Ecto neural progenitor cell (in vitro differentiated cells): ENCODE results near the gene HSPH1.
"Not testable (repeated sequence)": the region's sequence is repeated elsewhere in the genome, so short reads cannot be mapped to it uniquely, and the experiment has no call there.

ENCODE experiments used
- DNase-seq: peaks from one replicate; pipeline ENCODE4 v3.0.0-alpha.2; 2018; ENCODE audit warnings: low spot score

Gene HSPH1

DNA sequence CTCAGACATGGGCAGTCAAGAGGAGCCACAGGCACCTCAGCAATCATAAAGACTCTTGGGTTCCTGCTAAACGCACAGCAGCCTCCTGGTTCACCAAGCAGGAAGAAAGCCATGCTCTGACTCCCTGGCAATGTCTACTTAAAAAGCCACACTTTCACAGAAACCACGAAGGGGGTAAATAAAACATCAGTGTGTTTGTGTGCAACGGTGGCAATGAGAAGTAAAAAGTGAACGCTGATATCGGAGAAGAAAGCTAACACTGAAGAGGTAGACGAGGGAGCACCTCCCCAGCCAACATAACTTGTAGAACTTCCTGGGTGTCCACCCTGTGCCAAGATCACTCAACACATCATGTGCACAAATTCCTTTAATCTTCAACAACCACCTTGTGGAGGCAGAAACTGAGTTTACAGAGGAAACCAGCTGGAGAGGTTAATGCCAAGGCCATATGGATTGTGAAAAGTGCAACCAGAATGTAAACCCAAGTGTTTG, 30.2 kb downstream of the HSPH1 start:
- DNase-seq: no peak

DNA sequence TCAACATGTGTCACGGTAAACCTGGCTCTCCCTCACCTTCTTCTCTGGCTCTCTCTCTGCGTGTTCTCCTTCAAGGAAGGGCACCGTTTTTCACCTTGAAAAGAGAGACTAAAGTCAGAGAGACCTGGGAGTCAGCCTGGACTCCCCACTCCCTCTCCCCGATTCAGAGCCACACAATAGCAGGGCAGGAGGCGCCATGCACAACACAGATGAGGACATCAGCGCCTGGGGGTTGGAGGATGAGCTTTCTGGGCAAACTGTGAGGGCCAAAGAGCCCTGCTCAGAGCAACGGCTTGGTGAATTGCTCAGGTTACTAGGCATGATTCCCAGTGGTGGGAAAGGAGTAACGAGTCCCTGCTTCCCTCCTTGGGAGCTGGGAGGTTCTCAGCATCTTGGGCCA, 32.3 kb downstream of the HSPH1 start:
- DNase-seq: no peak

DNA sequence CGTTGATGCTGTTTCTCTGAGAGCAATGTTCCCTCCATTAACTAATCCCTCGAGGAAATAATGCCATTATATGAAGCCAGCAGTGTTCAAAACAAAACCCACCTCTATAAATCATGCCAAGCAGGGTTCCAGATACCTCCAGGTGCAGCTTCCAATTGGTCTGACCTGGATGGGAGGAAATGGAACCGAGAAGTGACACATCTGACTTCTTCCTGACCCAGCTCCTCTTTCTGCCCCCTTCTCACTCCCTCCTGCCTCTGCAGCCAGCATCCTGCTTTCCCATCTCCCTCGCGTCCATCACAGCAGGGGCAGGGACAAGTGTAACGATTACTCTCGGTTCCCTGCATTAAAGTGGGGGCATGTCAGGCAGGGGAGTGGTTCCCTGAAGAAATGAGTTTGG, 37.5 kb downstream of the HSPH1 start:
- no peak for DNase-seq

DNA sequence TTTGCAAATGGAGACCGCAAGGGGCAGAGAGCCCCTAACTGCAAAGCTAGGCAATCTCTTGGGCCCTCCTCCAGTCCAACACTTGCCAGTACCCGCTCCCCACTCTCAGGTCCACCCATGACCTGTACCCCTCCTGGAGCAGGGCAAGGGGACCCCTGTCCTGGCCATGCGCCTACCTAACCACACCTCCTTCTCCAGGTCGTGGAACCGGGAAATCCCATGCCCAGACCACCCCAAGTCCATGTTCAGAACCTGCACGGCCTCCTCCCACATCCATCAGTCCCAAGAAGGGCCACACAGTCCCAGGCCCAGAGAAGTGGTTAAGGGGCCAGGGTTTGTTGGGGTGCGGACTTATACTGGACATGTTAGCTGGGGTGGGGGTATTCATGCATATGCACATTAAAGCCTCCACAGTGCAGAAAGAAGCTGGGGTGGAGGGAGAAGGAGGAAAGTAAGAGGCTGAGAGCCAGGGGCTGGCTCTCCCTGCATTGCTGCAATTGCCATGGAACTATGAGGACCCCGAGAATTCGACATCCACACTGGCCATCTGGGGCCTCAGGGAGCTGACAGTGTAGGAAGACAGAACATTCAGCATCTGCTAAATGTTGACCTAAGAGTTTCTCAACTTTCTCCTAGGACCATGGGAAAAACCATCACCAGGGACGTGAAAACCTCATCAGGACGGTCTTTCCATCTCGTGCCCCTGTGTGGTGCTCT, 39.0 kb downstream of the HSPH1 start:
- DNase-seq: no peak

DNA sequence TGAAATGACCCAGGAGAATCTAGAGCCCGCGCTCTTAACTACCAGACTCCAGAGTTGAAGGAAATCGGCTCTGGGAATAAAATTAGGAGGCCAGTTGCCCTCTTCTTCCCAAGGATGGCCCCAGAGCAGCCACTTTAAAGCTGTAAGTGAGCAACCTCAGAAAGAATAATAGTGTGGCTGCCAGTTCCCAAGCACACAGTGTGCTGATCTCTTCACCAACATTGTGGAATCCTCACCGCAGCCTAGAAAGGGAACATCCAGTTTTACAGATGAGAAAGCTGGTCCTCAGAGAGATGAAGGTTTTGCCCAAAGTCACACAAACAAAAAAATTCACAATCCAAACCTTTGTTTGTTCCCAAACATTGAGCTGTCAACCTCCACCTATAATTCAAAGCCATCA, 39.6 kb downstream of the HSPH1 start:
- DNase-seq: no peak

DNA sequence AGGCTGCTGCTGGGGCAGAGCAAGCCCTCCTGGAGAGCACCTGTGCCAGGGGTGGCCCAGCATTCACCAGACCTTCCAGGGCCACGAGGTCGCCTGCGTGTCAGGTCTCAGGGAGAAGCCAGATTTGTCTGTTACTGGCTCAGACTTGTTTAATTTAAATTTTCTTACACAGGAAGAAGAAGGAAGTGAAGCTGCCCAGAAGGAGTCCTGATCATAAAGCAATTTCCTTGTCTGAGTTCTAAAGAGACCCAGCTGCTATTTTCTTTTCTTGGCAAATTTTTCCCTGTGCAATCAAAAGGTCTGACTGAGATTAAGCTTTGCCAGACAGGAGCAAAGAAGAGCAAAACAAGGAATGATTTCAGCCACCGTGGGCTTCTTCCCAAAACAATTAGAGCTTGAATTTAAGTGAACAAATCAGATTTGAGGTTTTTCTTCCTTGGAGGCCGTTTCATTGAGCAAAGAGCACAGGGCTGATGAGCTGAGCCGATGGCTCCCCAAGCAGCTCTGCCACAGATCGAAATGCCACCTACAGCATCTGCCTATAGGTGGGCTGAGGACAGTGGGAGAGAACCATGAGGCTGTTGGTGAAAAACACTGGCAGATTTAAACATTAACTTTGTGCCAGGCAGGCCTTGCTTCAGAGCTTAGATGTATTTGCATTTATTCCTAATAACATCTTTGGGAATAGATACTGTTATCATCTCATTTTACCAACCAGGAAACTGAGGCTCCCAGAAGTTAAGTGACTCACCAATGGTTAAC, 40.1 kb downstream of the HSPH1 start:
- DNase-seq: no peak

DNA sequence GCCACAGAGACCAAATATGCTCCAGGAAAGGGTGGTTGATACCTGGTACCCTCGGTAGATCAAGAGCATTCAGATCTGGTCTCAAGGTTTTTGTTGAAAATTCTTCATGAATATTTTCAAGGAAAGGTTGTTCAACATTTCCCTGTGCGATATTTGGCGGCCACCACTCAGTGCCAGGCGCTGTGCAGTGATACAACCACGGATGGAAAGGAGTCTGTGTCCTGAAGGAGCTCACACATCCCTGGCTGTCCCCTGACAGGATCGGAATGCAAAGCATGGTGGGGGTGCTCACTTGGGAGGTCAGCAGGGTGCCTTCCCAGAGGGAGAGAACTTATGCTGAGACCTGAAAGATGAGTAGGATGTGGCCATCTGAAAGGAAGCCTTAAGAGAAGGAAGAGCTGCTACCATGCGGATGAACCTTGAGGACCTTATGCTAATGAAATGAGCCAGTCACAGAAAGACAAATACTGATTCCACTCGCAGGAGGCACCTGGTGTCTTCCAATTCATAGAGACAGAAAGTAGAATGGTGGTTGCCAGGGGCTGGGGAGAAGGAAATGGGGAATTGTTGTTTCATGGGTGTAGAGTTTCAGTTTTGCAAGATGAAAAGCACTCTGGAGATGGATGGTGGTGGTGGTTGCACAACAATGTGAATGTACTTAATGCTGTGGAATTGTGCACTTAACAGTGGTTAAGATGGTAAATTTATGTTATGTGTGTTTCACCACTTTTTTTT, 41.6 kb downstream of the HSPH1 start:
- no peak for DNase-seq

DNA sequence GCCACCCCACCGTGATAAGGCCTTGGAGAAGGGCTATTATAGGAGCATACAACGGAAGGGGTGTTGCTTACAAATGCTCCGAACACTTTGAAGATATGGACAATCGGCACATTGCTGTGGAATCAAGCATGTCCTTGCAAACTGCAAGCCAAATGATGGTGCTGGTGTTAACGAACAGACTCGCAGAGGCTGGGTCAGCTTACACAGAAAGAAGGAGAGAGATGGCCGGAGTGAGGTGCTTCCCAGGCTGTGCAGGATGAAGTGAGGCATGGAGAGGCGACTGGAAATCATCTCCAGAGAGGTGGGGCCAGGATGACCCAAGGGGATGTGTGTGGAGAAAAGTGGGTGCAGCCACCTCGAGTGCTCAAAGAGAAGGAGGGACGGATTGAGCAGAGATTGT, 42.2 kb downstream of the HSPH1 start:
- no peak for DNase-seq

DNA sequence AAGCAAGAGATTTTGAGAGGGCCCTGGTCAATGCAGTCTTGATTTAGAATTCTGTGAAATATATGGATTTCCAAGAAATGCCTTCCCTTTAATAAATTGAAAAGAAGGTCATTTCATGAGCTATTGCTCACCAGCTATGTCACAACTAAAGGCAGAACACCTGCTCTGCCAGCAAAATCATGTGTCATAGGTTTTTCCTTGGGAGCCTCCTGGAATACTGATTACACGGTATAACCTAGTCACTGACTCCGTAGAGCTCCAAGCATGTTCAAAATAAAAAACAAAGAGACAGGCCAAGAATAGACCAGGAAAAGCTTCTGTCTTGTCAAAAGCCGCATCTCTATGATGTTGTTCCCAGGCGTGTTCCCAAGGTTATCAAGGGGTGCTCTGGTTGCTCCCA, 45.5 kb downstream of the HSPH1 start:
- no peak for DNase-seq

DNA sequence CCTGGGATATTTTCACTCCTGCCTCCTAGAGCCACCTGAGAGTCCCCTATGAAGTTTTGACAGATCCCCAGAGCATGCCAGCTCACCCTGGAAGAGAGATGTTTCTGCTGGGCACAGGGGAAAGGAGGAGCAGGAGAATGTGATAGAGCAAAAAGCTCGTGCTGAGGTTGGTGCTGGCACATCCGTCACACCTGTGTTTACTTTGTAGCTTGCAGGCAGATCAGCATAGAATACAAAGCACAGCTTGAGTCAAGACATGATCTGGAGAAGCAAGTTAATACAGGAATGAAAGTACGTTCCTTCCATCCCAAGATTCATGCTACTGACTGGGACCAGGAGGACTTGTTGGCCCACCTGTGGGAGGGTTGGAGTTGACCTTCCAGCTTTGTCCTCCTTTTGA, 46.1 kb downstream of the HSPH1 start:
- DNase-seq: no peak

DNA sequence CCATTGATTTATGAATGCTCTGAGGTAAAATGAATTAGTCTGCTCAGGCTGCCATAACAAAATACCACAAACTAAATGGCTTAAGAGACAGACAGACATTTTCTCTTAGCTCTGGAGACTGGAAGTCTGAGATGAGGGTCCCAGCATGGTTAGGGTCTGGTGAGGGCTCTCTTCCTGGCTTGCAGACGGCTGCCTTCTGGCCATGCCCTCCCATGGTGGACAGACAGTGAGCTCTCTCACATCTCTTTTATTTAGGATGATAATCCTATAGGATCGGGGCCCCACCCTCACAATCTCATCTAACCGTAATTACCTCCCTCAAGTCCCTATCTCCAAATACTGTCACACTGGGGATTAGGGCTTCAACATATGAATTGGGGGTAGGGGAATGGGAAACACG, 47.1 kb downstream of the HSPH1 start:
- no peak for DNase-seq

DNA sequence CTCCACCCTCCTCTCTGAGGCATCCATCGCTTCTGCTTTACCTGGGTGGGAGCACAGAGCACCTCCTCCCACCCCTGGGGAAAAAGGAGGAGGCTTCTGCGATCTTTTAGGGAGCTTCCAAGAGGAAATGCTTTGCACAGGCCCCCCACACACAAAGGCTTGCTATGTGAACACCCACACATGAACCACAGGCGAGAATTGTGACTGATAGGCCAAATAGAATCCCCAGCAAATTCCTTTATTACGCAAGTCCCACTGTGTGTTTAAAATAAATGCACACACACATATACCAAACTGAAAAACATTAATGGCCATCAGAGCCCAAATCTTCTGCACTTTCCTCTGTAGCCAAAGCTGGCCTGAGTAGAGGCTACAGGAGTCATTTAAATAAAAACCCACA, 50.6 kb downstream of the HSPH1 start:
- DNase-seq: no peak

DNA sequence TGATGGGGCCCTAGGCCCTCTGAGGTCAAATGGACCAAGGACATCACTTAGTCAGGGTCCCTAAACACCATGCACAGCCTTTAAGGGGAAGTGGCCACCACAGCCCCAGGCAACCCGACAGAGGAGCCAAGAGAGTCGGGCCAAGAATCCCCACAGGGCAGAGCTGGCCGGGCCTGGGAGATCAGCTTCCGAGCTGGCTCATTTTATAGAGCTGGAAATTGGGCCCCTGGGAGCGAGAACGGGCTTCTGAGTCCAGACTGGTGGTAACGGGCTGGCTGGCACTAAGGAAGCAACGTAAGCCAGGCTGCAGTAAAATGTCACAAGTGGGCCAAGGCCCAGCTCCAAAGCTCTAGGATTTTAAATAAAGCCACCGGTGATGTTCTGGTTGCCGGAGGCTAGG, 51.1 kb downstream of the HSPH1 start:
- DNase-seq: no peak

DNA sequence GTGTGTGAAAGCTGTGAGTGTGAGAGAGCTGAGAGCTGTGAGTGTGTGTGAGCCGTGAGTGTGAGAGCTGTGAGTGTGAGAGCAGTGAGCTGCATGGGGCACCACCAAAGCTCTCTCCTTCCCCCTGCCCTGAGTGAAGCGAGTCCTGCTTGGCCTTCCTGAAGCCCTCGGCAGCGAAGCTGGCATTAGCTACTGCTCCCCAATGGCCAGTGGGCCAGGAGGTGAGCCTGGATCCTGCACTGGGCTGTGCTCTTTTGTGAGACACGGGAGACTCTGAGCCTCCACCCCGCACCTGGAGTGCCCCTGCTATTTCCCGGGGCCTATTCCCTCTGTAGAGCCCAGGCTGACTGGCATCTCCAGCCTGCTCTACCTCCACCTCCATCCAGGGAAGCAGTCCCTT, 51.5 kb downstream of the HSPH1 start:
- no peak for DNase-seq

DNA sequence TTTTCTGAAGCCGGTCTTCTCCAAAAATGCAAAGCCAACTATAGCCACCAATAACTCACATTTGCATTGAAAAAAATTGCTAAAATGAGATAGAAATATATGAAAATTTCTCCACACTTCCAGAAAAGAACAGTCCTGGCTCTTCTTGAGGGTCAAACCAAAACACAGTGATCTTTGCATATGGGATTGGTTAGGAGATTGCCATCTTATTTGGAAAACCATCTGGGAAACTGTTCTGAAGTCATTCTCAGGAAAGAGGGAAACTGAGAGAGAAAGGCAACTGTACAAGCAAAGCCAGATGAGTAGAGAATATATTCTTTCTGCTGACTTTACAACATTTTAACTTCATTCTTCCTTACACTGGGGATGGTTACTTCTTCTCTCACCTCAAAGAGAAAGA, 54.6 kb downstream of the HSPH1 start:
- DNase-seq: no peak

DNA sequence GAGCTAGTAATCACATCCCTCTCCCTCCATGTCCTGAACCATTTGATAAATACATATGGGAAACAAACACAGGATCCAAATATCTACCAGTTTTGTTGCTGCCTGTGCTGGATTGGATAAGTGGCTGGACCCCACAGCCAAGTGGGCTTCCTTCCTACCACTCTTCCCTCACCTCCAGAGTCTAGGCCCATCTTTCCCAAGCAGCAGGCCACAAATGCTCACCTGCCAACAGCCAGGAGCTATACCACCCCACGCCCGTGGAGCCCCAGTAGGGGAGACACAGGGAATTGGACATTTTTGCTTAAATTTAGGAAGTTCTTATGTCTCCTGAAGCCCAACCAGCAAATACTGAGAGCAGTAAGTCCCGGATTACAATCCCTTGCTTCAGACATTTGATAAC, 55.8 kb downstream of the HSPH1 start:
- no peak for DNase-seq

DNA sequence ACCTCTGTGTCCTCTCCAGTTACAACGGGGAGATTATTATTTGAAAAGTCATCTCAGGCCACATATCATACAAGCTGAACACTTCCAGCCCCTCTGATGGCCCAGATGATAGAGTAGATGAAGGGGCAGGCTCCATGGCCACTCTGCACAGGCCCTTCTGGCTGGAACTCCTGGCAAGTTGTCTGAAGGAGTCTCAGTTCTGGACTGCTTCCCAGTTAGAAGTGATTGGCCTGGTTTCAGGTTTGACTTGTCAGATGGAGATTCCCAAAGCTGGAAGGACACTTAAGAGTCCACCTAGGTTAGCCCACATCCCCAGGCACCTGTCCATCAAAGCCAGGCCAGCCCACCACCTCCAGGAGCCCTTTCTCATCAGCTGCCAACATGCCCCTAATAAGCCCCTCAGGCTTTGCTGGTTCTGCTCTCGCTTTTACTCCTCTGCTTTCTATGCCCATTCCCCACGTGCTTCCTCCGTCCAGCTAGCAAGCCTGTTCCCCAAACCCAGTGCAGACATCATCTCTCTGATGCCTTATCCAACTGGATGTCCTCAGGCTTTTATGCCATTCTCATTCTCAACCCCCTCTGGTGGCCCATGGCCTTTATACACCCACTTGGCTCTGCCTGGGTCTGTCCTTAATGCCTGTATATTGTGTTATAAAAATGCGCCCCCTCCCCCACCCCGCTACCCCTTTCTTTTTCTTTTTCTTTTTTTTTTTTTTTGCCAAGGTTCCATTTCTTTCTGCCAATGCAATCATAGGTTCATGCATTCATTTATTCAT, 56.5 kb downstream of the HSPH1 start:
- no peak for DNase-seq

DNA sequence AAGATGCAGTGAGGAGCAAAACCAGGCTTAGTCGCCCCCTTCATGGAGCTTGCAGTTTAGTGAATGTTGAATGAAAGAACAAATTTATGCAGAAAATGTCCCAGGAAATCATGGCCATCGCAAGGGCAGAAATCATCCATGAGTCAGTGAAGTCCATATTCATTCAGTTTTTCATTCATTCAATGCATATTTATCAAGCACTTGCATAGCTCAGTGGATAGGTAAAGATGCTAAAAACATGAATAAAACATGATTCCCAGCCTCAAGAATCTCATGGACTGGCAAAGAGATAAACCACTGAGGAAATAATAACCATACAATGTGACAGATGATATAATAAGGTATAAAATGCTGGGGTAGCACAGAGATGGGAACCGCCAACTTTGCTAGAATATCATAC, 58.8 kb downstream of the HSPH1 start:
- DNase-seq: no peak

DNA sequence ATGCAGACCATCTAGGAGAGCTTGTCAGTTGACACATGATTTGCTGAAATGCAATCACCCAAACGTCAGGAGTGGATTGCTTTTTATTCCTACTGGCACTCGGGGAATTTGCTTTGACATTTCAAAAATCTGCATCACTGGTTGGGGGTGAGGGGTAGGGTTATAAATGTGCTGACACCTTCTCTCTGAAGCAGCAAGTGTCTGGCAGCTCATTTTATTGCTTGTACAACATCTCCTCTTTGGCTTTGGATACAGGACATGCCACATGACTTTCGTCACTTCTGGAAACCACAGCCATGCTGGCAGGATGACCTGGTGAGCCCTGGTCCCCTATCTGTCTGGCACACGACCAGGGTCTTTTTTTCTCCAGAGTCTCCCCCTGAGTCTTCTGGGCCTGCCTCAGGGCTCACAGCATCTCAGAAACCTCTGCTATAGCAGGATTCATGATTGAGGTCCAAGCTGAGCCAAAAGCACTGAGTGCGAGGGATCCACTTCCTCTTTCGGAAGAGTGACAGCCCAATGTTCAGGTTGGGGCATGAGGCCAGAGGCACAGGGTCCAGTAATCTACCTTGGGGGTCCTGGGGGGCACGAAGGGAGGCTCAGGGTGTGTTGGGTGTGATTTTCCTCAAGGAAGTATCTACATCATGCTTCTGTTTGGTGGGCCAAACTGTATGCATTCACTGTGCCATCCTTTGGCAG, 60.1 kb downstream of the HSPH1 start:
- no peak for DNase-seq

DNA sequence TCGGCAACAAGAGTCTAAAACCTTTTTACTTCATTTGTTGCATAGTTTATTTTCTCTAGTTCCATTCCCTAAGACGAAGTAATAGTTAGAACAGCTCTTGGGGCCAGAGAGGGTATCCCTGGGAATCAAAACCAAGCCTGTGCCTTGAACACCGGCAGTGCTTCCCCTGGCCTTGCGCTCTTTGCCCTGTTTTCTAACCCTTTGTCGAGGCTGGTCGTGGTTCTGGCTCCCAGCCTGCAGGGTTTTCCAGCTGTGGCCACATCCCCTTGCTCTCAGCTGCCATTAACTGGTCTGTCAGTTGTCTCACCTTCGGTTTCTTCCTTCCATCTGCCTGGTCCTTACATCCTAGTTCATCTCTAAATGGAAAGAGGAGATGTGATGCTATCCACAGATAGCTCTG, 61.0 kb downstream of the HSPH1 start:
- no peak for DNase-seq

DNA sequence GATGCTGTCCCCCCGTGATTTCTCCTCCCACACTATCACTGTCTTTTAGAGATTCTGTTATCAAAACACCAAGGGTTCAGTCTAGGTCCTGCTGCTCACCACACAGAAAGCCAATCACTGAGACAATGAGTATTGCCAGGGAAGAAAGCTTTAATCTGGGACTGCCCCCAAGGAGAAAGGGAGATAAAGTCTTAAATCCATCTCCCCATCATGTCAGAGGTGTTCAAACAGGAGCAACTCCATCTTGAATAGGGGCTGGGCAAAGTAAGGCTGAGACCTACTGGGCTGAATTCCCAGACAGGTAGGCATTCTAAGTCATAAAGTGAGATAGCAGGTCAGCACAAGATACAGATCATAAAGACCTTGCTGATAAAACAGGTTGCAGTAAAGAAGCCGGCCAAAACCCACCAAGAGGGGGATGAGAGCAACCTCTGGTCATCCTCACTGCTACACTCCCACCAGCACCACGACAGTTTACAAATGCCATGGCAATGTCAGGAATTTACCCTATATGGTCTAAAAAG, 63.7 kb downstream of the HSPH1 start:
- DNase-seq: not testable (repeated sequence)
